A549 treated with DMSO at 1 μM for 4 hours (cell line): Measurements from ENCODE around the gene TEKT3. TPM values are rescaled to one million over a fixed set of nuclear protein-coding genes. Genes with fewer than 3 reads are reported as not detected.

ENCODE experiments used
- total RNA-seq: library from RNA; stranded (reverse); fragments of 200-300 nt; extraction: Qiagen RNA extraction; gene quantifications from 5 replicates; pipeline ENCODE4 v1.2.3, GENCODE V29; 2022; ENCODE audit warnings: low read depth

The TEKT3 gene
- total RNA-seq = 0.13 to 0.23 TPM (median 0.18 TPM) in 4 of 5 replicates, not detected in the other

GRCh38 chr17:15341385-15341849 lies at the start of gene TEKT3:
Gene TEKT3, minus strand, starts transcription at chr17:15341597. Its CDS starts 10,012 bp downstream, at chr17:15331585.

GRCh38 chr17:15265131-15265530 lies 76.3 kb downstream of the TEKT3 start, which contains the start of gene PMP22:
Gene PMP22, minus strand, starts transcription at chr17:15265326. Its CDS starts 4,599 bp downstream, at chr17:15260727.

Other genes starting within 250 kb of the TEKT3 start
- gene PMP22, start 76.3 kb downstream of the TEKT3 start, total RNA-seq = 285 to 327 TPM (median 322 TPM) in 5 replicates
- gene CDRT4, start 126.0 kb upstream of the TEKT3 start, total RNA-seq = 0.61 to 1.5 TPM (median 0.66 TPM) in 5 replicates
- 6.9 to 11.5 TPM (median 10.6 TPM) in 5 replicates for gene TVP23C, start 221.9 kb upstream of the TEKT3 start, total RNA-seq